IPS DF 6.9 (cell line): ENCODE measurements around the gene STK10.

Experiments
- DNase-seq: peaks from one replicate; pipeline ENCODE4 v3.0.0-alpha.2; 2013; ENCODE audit warnings: low read depth, low spot score
- H3K27ac ChIP-seq: one replicate; pipeline ENCODE4 v1.5.1; 2013; ENCODE audit warnings: low read length, control low read depth
- H3K27me3 ChIP-seq: 2 replicates; pipeline ENCODE4 v1.6.1; 2013; ENCODE audit warnings: mild to moderate bottlenecking, low read length; ENCODE audit not compliant: control insufficient read depth, insufficient read depth
- H3K36me3 ChIP-seq: 2 replicates; pipeline ENCODE4 v1.6.1; 2013; ENCODE audit warnings: low read length; ENCODE audit not compliant: control insufficient read depth, insufficient read depth
- H3K4me1 ChIP-seq: 2 replicates; pipeline ENCODE4 v1.6.1; 2013; ENCODE audit warnings: low read length; ENCODE audit not compliant: control insufficient read depth, insufficient read depth
- H3K4me3 ChIP-seq: 2 replicates; pipeline ENCODE4 v1.5.1; 2013; ENCODE audit warnings: mild to moderate bottlenecking, low read length
- H3K9me3 ChIP-seq: 2 replicates; pipeline ENCODE4 v1.6.1; 2013; ENCODE audit warnings: low read length, inconsistent platforms; ENCODE audit not compliant: control insufficient read depth, insufficient read depth
- WGBS: extraction: QIAGEN DNeasy Blood & Tissue Kit; methylation state at CpG from one replicate; pipeline ENCODE4 v1.1.7; 2013; ENCODE audit warnings: mixed read lengths, missing lambda C conversion rate; ENCODE audit not compliant: insufficient read length, insufficient coverage; 5-methylcytosine and 5-hydroxymethylcytosine counted together

STK10 gene

DNA sequence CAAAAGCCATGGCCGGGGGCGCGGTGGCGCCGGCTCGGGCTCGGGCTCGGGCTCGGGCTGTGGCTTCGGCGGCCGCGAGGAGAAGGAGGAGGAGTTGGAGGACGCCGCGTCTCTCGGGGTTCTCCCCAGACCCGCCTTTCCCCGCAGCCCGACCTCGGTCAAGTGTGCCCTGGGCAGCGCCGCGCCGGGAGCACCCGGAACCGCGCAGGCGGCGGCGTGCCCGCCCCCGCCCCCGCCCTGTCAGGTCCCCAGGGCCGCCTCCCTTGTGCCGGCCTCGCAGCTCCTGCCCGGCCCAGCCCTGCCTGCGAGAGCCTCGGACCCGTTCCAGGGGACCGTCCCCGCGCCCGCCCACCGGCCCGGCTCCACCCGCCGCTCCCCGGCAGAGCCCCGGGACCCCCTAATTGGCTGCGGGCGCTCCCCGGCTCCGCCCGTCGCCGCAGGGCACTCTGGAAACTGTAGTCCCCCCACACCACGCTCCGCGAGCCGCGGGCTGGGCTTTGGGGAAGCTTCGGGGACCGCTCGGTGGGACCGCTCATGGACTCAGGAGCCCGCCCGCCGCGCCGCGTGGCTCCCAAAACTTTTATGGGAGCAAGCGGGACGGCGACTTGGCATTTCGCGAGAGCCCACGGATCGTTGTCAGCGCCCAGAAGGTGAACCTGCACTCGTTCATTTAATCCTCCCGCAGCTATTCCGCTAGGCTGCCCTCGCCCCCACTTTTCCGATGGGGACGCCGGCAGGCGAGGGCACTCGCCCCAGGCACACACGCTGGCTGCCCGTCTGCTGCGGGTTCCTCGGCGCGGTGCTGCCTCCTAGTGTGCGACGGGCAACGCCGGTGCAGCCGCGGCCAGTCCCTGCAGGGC is at the start of gene STK10:
TSS of gene STK10 (minus strand) at position 192 of the 860 bp plus-strand sequence. CDS start at position 10, 182 bp downstream.
- no CpG with 5 or more reads among the region's 102 CpGs for WGBS
- Histone ChIP-seq H3K36me3 (no peaks in the 10 kb centered on the region), H3K27ac (no peak within 1 kb of the TSS), H3K9me3 (no peaks in the 10 kb centered on the region), H3K27me3 (no peaks in the 10 kb centered on the region), H3K4me3 (peak within 1 kb of the TSS; percentile 55), H3K4me1 (no peaks in the 10 kb centered on the region)
- DNase-seq = peak; percentile 63

DNA sequence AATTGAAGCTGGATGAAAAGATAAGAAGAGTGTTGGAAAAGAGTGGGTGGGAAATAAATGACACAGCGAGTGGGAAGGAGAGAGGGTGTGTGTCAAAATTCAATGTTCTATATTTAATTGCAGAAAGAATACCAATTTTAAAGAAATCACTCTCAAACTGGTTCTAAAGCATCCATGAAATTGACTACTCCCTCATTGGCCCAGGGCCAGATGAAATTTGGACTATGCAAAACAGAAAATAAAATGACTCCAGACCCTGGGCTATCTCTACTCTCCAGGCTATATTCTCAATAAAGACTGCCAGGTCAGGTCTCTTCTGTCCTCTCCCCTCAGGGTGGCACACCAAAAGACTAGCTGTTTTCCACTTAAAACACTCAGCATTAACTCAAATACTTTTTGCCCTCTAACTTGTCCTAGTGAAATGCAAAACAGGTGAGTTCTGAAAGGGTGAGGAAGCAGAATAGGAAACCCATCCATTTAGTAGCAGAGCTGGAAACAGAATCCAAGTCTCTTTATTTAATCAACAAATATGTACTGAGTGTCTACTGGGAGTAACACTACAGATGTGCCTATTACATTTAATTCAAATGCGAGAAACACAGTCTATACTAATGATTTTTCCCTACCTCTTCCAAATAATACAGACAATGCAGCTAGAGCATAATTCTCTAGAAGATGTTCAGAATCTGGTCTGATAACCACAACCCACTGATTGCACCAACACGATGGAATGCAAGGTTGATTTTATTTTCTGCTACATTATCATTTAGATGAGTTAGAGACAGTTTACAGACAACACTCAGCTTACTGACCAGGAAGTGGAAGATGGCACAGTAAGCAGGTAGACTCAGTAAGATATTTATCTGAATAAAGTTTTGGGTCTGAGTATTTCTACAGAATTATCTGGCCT is 48.1 kb upstream of the STK10 start:
- H3K27me3 ChIP-seq = no peaks in the 10 kb centered on the region
- WGBS = 100% methylated on average over 1 of the region's 3 CpGs
- H3K4me3 ChIP-seq = no peak overlapping the region
- H3K27ac ChIP-seq = no peak overlapping the region
- peaks cover 2% of the 10 kb centered on the region; the same call in 1 of the 2 replicates for H3K36me3 ChIP-seq
- DNase-seq = no peak
- peaks cover 1% of the 10 kb centered on the region; the same call in 1 of the 2 replicates for H3K4me1 ChIP-seq
- no peaks in the 10 kb centered on the region for H3K9me3 ChIP-seq

DNA sequence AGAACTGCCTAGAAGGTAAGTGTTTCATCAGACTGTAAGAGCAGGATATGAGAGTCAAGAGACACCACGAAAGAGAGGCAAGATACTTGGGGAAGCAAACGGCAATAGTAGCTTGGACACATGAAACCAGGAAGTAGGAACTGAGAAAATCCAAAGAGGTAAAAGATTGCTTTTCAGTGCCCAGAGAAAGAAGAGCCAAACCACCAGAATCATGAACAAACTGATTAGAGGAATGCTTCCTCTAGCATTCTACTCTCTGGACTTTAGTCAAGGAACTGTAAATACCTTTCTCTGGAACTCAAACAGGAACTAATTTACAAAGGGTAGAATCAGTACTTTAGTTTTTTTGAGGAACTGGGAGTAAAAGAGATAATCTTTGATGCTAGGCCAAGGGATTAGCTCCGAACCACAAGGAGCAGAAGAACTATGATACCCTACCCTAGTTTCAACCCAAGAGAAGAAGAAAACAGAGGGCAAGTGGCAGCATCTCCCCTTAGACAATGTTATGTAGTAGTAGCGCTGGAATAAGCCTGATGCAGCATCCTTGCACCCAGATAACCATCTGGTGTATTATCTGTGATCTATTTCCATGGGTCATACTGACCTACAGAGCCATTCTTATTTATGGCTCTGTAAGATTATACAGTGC is 47.2 kb upstream of the STK10 start:
- no peak overlapping the region for H3K27ac ChIP-seq
- no CpG with 5 or more reads among the region's 4 CpGs for whole genome bisulfite sequencing
- DNase-seq = no peak
- H3K36me3 ChIP-seq = peaks cover 2% of the 10 kb centered on the region; the same call in 1 of the 2 replicates
- no peaks in the 10 kb centered on the region for H3K27me3 ChIP-seq
- H3K9me3 ChIP-seq = no peaks in the 10 kb centered on the region
- H3K4me3 ChIP-seq = no peak overlapping the region
- H3K4me1 ChIP-seq = peaks cover 1% of the 10 kb centered on the region; the same call in 1 of the 2 replicates

DNA sequence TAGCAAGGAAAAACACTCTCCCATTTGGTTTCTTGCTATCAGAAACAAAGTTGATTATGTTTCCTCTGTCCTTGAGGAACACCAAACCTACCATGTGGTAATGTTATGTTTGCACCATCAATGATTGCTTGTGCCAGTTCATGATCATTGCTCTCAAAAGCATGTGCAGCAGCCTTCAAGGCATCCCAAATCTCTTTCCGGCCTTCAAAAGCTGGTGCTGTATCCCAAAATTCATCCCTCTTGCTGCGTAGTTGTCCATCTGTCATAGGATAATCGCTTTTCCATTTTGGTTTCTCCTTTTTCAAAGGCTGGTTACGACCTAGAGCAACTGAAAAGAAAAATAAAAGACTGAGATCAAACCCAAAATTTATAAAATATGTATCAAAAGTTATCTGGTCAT is 46.0 kb upstream of the STK10 start:
- no CpG with 5 or more reads among the region's 4 CpGs for WGBS
- no peaks in the 10 kb centered on the region for H3K27me3 ChIP-seq

DNA sequence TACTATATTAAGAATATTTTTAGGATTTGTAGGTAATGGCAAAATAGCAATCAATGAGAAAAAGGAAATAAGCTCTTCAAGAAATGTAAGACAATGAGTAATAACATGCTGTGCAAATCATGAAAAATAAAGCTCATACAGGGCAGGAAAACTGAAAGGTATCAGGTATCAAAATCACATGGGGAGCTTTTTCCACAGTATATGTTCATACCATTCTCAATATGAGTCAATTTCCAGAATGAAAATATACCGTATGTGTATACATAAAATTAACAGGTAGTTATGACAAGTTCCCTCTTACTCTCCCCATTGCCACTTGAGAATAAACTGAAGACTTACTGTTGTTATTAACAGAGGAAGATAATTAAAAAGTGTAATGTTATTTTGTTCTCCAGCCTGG is 41.9 kb upstream of the STK10 start:
- Histone ChIP-seq H3K9me3 (no peaks in the 10 kb centered on the region), H3K4me3 (no peak overlapping the region), H3K27me3 (no peaks in the 10 kb centered on the region), H3K4me1 (no peaks in the 10 kb centered on the region), H3K36me3 (peaks cover 4% of the 10 kb centered on the region; the same call in 1 of the 2 replicates), H3K27ac (no peak overlapping the region)
- no CpG with 5 or more reads among the region's 1 CpG for WGBS
- no peak for DNase-seq

More for the DNA sequence above, 46.0 kb upstream of the STK10 start:
- Histone ChIP-seq H3K36me3 (peaks cover 2% of the 10 kb centered on the region; the same call in 1 of the 2 replicates), H3K27ac (no peak overlapping the region), H3K4me3 (no peak overlapping the region), H3K4me1 (peaks cover 1% of the 10 kb centered on the region; the same call in 1 of the 2 replicates), H3K9me3 (no peaks in the 10 kb centered on the region)
- no peak for DNase-seq

DNA sequence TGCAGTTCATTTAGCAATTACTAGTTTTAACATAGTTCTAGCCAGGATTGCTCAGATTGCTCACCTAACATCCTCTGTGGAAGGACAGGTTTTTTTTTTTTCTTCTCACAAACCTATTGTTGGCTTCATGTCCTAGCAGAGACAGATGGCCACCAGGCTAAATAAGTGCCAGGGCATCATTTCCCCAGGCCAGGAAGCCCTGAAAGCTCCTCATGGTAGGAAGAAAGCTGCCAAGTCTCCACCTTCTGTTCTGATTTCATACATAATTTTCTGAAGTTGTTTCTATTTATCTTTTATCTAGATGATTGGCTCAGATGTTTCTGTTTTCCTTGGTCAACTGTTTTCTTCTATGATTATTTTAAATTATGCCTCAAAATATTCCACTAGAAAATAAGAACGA is 37.0 kb upstream of the STK10 start:
- H3K4me3 ChIP-seq = no peak overlapping the region
- H3K36me3 ChIP-seq = peaks cover 4% of the 10 kb centered on the region; the same call in 1 of the 2 replicates
- H3K9me3 ChIP-seq = no peaks in the 10 kb centered on the region
- no peak overlapping the region for H3K27ac ChIP-seq
- no CpG with 5 or more reads among the region's 1 CpG for whole genome bisulfite sequencing
- H3K4me1 ChIP-seq = no peaks in the 10 kb centered on the region
- no peak for DNase-seq
- H3K27me3 ChIP-seq = no peaks in the 10 kb centered on the region

DNA sequence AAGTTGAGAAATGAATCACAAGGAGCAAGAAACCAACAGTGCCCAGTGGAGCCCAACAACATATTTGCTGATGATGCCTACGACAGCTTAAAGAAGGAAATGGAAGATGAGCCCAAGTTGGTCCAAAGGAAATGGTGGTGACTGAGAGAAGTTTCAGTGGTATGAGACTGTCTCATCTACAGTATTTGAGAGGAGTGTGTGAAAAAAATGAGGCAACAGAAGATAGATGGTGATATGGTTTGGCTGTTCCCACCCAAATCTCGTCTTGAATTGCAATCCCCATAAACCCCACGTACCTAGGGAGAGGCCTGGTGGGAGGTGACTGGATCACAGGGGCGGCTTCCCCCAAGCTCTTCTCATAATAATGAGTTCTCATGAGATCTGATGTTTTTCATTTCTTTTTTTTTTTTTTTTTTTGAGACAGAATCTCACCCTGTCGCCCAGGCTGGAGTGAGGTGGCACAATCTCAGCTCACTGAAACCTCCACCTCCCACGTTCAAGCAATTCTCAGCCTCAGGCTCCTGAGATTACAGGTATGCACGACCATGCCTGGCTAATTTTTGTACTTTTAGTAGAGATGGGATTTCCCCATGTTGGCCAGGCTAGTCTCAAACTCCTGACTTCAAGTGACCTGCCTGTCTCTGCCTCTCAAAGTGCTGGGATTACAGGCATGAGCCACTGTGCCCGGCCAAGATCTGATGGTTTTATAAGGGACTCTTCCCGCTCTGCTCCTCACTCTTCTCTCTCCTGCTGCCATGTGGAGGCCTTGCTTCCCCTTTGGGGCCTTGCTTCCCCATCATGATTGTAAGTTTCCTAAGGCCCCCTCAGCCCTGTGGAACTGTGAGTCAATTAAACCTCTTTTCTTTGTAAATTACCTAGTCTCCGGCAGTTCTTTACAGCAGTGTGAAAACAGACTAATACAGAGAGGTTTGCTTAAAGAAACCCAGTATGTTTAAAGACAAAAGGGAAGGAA is 36.2 kb upstream of the STK10 start:
- WGBS = no CpG with 5 or more reads among the region's 10 CpGs
- H3K27ac ChIP-seq = no peak overlapping the region
- no peak for DNase-seq

DNA sequence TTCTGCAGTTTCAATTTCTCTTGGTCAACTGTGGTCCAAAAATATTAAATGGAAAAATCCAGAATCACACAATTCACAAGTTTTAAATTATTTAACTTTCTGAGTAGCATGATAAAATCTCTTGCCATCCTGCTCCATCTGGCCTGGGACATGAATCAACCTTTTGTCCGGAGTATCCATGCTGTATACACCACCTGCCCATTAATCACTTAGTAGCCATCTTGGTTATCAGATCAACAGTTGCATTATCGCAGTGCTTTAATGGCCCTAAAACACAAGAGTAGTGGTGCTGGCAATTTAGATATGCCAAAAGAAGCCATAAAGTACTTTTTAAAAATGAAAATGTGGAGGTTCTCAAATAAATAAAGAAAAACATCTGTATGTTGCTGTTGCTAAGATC is 31.3 kb upstream of the STK10 start:
- Histone ChIP-seq H3K4me3 (no peak overlapping the region), H3K27ac (no peak overlapping the region), H3K4me1 (no peaks in the 10 kb centered on the region), H3K9me3 (no peaks in the 10 kb centered on the region), H3K27me3 (no peaks in the 10 kb centered on the region), H3K36me3 (peaks cover 2% of the 10 kb centered on the region; the same call in 1 of the 2 replicates)
- no peak for DNase-seq
- no CpG with 5 or more reads among the region's 2 CpGs for WGBS

More for the DNA sequence above, 36.2 kb upstream of the STK10 start:
- Histone ChIP-seq H3K27me3 (no peaks in the 10 kb centered on the region), H3K9me3 (no peaks in the 10 kb centered on the region), H3K4me3 (no peak overlapping the region), H3K4me1 (no peaks in the 10 kb centered on the region), H3K36me3 (peaks cover 4% of the 10 kb centered on the region; the same call in 1 of the 2 replicates)

DNA sequence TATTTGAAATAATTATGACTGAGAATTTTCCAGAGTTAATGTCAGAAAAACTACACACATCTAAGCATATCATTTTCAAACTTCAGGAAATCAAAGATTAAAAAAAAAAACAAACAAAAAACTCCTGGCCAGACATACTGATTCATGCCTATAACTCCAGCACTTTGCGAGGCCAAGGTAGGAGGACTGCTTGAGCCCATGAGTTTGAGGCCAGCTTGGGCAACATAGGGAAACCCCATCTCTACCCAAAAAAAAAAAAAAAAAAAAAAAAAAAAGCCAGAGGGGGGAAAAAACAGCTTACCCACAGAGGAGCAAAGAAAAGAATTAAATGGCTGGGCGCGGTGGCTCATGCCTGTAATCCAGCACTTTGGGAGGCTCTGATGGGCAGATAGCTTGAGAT is 28.3 kb upstream of the STK10 start:
- no CpG with 5 or more reads among the region's 3 CpGs for WGBS
- no peak overlapping the region for H3K27ac ChIP-seq
- H3K36me3 ChIP-seq = peaks cover 6% of the 10 kb centered on the region; the same call in 1 of the 2 replicates
- H3K4me1 ChIP-seq = no peaks in the 10 kb centered on the region
- H3K27me3 ChIP-seq = no peaks in the 10 kb centered on the region; the same call in 1 of the 2 replicates
- DNase-seq = no peak
- H3K4me3 ChIP-seq = no peak overlapping the region
- no peaks in the 10 kb centered on the region for H3K9me3 ChIP-seq
